Muscle of arm (tissue), 12 donors: ENCODE data around the gene DNAJC1. TPM values are rescaled to one million over a fixed set of nuclear protein-coding genes. Genes with fewer than 3 reads are reported as not detected.
A peak's percentile ranks its signal among the peaks of the same experiment; 100 is the strongest.
"Not testable (repeated sequence)": the region's sequence is repeated elsewhere in the genome, so short reads cannot be mapped to it uniquely, and the experiment has no call there.

ENCODE experiments used
- DNase-seq: peaks from one replicate; pipeline ENCODE4 v3.0.0-alpha.2; 2013
- polyA plus RNA-seq, 12 donors: library from polyadenylated mRNA; unstranded; fragments of 120-200 nt; gene quantifications; one replicate each; pipeline ENCODE4 v1.2.1, GENCODE V29; 2013; ENCODE audit not compliant: insufficient read length in 12 of 12

Gene DNAJC1
- polyA plus RNA-seq, 12 donors, result 10.3 to 54.6 (median 12.1) TPM; not detected in 1

DNA sequence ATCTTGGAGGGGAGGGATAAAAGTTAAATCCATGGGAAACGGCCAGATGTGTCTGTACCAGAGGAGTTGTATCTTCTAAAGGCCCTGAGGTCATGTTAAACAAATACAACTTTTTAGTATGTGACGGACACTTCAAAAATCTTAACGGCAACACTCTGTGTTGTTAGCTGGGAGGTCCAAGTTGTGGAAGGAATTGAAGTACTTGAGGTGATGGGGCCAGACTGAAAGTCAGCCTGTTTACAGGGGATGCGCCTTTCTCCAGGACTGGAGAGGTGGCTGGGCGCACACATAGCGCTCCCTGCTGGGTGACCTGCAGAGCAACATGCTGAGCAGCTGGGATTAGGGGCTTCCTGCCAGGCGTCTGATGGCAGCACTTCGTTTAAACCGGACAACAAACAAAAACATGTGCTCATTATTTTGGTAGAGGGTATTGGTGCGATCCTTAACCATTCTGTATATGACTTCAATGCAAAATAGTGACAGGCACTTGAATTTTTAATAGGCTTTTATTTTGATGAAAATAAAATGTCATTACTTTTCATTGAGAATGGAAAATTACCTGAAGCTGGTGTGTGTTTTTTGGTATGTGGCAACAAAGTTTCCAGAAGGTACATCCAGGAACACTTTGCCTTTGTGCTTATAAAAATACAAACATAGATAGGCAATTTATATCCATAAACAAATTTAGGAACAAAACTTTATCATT is 271.3 kb downstream of the DNAJC1 start:
- DNase-seq, result peak; percentile 81

DNA sequence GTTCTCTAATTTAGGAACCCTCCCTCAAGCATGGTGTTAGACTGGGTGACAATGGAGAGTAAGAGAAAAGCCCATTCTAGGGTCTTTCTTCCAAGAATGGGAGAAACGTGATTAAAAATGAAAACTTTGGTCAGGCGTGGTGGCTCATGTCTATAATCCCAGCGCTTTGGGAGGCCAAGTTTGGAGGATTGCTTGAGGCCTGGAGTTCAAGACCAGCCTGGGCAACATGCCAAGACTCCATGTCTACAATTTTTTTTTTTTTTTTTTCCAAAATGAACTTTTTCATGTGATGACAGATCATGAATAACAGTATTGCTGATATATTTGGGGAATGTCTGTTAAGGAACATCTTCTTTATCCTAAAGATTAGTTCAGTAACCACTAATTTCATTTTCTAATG is 274.9 kb downstream of the DNAJC1 start:
- DNase-seq, result no peak

DNA sequence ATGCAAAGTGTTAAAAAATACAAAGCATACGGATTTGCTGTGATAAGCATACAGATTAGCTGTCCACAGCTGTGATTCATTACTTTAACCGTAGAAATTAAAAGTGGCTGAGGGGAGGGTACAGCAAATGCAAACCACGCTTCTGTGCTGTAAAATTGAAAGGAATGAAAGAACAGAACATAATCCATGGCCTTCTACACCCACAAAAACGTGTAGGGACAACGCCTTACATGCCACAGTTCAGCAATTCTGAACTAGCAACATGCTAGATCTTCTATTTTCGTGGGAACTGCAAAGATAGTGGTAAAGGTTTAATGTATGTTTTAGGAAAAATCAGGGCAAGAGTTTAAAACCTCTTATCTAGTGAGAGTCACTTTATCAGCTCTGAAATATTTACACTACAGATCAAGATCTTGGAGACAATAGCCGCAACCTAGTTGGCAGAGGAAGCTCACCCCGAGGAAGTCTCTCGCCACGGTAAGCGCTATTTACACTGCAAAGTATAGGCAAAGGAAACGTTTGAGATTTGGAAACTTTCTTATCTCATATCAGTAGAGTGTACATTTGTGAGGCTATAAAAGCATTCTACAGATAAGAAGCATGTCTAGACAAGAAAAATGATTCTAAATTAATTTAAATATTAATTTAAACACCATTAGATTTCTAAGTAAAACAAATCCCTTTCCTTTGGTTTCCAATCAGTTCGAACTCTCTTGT is 275.9 kb downstream of the DNAJC1 start:
- DNase-seq, result no peak

DNA sequence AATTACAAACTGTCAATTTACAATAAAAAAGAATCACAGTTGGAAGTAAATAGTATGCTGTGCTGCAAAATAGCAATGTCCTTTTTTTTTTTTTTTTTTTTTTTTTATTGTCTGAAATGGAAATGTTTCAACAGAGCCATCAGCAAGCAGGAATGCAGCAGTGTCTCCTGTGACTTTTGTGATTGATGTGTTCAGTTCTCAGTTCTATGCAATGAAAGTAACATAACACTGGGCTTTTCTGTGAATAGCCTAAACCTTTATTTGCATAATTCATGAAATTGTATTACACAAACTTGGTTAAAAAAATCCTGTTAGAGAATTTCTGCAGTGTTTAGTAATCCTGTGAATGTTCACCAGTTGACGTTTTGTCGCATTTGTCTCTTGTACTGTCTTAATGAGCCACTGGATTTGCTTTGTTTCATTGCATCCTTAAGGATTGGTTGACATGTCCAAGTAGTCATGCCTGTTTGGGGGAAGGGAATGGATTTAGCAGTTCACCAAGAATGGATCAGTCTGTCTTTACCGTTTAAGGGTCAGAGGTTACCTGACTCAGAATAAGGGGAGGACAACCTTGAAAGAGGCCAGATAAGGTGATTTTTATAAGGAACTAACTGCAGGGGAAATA is 276.8 kb downstream of the DNAJC1 start:
- DNase-seq, result peak; percentile 29

DNA sequence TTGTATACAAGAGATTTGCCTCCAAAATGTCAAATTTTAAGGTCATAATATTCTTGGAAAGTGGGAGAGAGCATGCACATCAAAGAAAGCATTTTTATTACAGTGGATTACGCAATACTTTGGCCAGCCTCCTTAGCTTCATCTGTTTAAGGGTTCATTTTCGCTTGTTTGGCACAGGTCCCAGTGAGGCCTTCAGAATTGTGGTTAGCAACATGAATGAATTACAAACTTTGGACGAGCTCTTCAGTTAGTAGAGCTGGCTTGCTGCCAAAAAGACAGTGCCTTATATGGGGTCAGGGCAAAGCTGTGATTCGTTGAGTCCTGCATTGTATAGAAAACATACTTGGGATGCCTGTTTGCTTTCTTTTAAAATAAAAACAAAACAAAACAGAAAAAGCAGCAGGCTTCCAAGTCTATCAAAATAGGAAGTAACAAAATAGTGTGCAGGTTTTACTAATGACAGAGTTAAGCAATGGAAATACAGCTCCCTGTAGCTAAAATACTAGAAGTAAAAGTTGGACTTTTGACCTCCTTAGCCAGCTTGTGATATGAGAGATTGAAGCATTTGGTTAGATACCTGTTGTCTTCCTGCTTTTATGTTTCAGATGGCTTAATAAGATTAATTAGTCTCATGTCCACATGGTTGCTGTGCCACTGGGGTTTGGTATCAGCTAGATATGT is 278.7 kb downstream of the DNAJC1 start:
- peak; percentile 97 for DNase-seq

DNA sequence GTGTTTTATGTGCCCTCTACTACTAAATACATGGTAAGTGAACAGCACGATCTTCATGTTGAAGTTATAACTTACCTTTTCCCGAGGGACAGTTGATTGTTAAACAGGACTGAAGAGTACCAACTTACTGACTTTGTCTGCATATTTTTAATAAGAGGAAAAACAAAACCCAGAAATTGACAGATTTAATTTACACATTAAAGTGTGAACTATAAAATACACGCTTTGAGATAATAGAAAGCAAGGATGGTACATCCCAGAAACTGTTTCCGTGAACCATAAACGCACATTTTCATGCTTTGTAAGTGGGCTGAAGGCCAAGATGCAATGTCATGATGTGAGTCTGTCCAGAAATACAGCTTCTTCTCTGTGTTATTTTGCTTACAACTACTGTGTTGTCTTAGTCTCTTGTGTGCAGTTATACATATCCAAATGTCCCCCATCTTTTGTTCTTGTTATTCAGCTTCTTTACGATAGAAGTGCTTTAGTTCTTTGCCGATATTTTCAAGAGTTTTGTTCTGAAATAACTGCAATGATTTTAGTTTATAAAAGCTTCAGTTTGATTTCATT is 279.4 kb downstream of the DNAJC1 start:
- DNase-seq, result peak; percentile 57

DNA sequence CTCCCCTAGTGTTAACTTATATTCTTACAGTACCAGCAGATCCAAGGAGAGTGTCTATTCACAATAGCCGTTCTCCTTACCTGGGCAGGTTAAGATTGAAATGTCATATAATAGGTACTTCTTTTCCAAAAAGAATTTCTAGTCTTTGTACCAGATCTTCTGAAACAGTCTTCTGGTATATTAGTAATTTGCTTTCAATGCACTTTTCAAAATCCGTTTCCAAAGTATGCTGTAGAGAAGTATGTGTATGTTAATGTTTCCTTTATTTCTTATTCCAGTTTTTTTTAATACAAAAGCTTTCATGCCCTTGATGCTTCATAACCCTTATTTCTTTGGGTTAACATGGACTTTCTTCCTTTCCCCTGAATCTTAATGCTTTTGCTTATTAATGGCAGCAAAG is 281.3 kb downstream of the DNAJC1 start:
- DNase-seq, result no peak

DNA sequence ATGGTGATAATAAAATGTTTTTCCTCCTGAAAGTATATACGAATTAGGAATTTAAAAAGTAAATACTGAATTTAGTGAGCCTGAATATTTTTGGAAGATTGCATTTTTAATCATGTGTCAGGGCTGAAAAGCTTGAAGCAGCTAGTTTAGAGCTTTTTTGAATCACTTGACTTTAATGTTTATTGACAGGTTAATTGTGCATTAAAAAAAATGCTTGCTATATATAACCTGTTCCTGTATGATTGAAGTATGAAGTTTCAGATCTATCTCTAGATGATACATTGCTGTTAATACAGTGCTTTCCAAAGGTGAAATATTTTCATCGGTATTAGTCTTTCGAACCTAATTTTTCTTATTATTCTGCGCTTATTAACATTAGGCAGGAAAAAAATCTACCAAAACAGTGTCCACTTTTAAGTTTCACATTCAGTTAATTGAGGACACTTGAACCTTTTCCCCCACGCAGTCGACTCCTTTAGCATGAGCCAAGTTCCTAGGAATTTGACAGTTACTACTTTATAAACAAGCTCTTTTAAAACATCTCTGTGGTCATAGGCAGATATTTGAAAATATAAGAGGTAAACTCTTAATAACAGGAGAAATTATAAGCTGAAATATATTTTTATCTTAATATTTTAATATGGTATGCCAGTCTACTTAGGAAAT is 282.4 kb downstream of the DNAJC1 start:
- DNase-seq, result no peak

DNA sequence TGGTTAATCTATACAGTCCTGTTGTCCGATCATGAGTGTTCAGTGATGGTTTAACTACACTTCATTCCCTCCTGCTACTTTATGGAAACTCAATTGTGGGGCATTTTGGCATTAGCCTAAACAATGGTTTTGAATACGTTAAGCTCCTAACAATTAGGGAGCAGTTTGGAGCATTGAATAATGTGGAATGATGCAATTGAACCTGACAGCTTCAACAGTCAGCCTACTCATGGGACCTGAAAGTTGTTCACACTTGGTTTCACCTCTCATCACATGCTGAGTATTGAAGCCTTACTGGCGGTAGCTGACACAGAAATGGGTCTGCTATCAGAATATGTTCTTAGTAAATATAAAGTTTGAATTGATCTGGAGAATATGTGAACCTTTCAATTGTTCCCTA is 283.4 kb downstream of the DNAJC1 start:
- DNase-seq, result no peak

DNA sequence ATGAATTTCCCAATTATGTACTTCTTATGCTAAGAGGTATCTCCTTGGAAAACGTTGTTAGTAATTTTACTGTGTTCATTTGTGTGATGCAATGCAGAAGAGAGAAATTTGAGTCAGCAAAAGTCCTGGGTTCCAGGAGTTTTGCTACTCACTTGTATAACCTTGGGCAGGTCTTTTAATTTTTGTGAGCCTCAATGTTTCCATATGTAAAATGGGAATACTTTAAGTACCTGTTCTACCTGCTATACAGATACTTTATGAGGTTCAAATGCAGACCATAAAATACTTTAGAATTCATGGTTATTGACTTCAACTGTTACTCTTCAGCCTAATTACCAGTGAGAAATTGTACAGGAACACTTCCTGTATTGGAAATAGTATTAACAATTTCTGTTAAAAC is 284.0 kb downstream of the DNAJC1 start:
- no peak for DNase-seq

DNA sequence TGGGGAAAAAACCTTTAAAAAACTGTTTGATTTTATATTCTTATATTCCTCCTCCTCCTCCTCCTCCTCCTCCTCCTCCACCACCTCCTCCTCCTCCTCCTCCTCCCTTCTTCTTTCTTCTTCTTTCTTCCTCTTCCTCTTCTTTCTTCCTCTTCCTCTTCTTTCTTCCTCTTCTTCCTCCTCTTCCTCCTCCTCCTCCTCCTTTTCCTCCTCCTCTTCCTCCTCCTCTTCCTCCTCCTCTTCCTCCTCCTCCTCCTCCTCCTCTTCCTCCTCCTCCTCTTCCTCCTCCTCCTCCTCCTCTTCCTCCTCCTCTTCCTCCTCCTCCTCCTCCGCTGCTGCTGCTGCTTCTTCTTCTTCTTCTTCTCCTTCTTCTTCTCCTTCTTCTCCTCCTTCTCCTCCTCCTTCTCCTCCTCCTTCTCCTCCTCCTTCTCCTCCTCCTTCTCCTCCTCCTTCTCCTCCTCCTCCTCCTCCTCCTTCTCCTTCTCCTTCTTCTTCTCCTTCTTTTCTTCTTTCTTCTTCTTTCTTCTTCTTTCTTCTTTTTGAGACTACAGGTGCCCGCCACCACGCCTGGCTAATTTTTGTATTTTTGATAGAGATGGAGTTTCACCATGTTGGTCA is 286.0 kb downstream of the DNAJC1 start:
- DNase-seq, result not testable (repeated sequence)

DNA sequence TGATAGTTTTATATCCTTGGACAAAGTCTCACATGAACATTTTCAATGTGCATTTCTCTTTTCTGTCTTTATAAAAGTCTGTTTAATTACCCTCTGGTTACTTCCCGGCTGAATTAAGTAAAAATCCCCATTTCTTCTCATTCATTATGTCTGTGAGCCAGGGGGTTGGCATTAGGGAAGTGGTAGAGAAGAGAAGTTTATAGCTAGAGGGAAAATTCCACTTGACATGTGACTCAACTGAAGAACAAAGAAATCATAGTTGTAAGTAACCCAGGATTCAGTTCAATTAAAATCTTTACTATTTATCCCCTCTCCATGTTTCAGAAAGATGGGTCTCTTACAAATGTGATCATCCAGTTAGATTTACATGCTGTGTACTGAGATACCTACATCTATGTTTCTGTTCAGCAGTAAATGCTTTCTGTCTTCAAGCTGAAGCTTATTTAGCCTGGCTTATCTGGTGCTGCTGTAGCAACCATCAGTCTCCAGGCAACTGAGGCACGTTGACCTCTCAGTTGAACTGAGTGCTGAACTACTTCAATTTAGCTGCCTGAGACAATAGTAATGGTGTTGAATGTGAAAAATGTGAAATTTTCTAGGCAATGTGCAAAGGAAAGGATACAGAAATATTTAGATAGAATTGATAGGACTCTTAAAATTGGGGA is 287.9 kb downstream of the DNAJC1 start:
- DNase-seq, result no peak

DNA sequence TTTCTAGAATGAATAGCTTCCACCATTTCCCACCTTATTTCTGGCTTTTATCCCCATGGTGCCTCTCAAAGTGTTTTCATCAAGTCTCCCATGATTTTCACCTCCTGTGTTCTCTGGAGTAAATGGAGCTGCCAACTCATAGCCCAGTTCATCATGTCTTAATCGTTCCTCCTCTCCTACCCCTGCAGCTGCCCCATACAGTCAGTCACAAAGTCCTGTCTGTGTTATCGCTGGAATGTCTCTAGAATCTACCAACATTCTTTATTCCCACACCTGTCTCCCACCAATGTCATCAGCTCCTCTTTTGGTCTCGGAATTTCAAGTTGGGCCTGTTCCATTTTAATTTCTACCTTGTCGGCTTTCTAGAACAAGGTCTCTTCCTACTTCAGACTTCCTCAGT is 290.6 kb downstream of the DNAJC1 start:
- DNase-seq, result no peak

DNA sequence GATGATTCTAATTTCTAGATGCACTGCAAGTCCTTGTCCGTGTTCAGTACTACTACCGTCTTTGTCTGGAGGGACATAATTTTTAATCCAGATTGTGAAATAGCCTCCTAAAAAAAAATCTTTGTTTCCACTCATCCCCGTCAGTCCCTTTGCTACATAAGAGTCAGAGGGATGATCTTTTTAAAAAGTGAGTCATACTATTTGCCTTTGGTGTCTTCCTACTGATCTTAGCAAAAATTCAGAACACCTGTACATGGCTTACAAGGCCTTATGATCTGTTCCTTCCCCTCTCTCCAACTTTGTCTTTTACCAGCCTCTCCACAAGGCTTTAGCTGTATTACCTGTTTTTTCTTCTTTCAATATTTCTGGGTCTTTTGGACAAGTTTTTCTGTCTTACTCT is 296.0 kb downstream of the DNAJC1 start:
- no peak for DNase-seq

Other genes with a start within 250 kb of the DNAJC1 start
- under 1 TPM in 1 of 12 donors, not detected in 11; 0.09 TPM for gene EBLN1, start 214.3 kb upstream of the DNAJC1 start, polyA plus RNA-seq